GM19025 (cell line): ENCODE results near the gene NPTX2.

ENCODE experiments used
- ATAC-seq: cut with Tn5 transposase; IDR thresholded peaks from one replicate; pipeline ENCODE4 v1.9.1; 2021; ENCODE audit warnings: mild to moderate bottlenecking, low read depth, moderate library complexity; ENCODE audit not compliant: unreplicated experiment

NPTX2 gene

GRCh38 chr7:98647326-98647725 lies 30.2 kb downstream of the NPTX2 start:
- no peak for ATAC-seq

DNA sequence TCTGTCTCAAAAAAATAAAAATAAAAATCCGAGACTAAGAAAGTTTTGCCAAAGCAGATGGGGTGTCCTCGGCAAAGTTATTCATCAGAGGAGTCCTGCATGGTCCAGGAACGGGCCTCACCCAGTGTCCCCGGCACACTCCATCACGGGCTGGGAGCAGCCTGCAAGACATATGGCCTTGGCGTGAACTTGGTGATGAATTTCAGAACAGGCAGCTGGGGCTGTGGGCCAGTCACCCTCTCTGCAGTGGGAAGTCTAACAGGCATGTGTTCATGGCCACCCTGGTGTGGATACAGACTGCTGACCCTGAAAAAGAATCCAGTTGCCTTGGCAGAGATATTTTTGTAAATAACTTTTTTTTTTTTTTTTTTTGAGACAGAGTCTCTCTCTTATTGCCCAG lies 34.7 kb downstream of the NPTX2 start:
- no peak for ATAC-seq

GRCh38 chr7:98653601-98654310 lies 36.7 kb downstream of the NPTX2 start:
- ATAC-seq, result no peak

GRCh38 chr7:98654524-98655272 lies 37.6 kb downstream of the NPTX2 start:
- no peak for ATAC-seq

- ATAC-seq, result no peak
Measured at GRCh38 chr7:98655611-98656010, 38.5 kb downstream of the NPTX2 start.

DNA sequence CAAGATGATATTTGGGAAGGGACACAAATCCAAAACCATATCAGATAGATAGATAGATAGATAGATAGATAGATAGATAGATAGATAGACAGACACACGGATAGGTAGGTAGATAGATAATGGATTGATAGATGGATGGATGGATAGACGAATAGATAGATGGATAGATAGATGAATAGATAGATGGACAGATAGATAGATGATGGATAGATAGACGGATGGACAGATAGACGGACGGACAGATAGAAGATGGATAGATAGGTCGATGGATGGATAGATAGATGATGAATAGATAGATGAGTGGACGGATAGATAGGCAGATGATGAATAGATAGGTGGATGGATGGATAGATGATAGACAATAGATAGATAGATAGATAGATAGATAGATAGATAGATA lies 39.8 kb downstream of the NPTX2 start:
- ATAC-seq, result no peak

DNA sequence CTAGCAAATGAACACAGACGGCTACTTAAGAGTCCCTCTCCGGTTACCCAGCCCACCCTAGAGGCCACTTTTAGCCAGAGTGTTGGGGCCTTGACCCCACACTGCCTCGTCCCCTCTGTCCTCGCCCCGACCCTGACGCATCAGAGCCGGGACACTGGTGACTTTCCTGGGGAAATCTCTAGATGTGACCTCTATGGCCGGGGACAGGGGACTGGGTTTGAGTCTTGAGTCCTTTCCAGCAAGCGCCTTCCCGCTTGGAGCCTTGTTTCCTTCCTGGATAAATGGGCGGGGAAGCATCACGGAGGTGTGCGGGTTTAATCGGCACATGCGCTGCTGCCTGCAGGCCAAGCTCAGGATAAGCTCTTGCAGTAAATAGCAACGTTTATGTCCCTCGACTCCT lies 40.7 kb downstream of the NPTX2 start:
- no peak for ATAC-seq

DNA sequence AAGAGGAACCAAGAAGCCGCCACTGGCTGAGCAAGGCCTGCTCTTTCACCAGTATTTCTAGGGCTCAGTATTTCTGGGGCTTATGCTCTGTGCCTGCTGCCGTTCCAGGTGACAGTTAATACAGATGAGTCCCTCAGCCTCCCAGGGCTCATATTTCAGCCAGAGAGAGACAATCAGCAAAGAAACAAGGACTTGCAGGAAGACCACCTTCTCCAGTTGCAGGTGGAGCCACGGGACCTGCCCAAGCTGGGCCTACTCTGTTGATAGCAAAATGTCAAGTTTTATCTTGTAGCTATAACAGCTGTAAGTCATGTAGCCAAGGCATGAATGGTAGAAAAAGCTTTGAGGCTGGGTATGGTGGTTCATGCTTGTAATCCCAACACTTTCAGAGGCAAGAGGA lies 42.7 kb downstream of the NPTX2 start:
- ATAC-seq, result no peak

GRCh38 chr7:98661607-98662006 lies 44.5 kb downstream of the NPTX2 start:
- no peak for ATAC-seq

- ATAC-seq, result no peak
Measured at GRCh38 chr7:98662289-98662688, 45.2 kb downstream of the NPTX2 start.

DNA sequence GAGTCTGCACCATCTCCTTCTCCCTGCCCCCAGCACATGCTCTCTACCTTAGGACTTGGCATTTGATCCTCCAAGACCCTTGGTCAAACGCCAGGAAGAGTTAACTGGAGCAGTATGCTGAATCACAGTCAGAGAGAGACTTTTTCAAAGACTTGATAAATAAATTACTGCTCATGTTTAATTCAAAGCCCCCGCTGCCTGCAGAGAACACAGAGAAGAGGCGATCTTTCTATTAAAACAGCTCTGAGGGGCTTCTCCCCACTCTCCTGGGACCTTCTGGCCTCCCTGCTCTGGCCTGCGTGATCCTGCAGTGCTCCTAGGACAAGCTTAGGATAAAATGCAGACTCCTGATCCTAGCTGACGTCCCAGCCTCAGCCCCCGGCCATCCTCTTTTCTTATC lies 47.8 kb downstream of the NPTX2 start:
- ATAC-seq, result no peak

GRCh38 chr7:98668255-98668654 lies 51.2 kb downstream of the NPTX2 start:
- ATAC-seq, result no peak

- no peak for ATAC-seq
Measured at GRCh38 chr7:98669329-98670000, 52.4 kb downstream of the NPTX2 start.

- ATAC-seq, result no peak
Measured at GRCh38 chr7:98670186-98670585, 53.1 kb downstream of the NPTX2 start.

- no peak for ATAC-seq
Measured at GRCh38 chr7:98671733-98672331, 54.7 kb downstream of the NPTX2 start.

DNA sequence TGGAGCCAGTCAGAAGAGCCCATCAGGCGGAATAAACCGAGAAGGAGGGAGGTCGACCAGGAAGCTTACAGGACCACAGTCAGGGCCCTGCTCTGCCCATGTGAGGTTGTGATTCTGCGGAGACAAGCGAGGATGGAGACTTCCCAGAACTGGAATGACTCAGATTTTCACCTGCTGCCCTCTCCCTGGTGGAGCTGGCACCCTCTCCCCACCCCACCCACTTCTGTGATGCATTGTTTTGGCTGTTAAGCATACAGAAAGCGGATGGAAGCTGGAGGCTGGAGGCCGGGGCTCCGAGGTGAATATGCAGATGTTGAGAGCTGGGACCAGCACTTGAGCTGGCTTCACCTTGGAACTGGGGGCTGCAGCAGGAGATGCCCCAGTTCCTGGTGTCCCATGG lies 57.4 kb downstream of the NPTX2 start:
- no peak for ATAC-seq

DNA sequence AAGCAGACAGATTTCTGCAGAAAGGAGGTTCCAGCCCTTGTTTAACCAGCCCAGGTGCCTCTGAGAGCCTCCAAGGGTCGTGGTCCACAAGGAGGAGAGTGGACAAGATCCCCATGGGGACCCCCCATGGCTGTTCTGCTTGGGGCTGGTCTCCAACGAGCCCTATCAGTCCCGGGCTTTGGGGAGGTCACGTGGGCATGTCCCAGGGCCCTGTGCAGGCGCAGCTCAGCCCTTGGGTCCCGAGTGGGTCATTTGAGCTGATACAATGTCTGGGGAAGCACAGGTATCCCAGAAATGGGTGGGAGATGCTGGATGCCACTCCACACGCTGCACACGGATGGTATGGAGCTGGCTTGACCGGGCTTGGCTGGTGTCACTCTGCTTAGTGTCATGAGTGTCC lies 57.8 kb downstream of the NPTX2 start:
- no peak for ATAC-seq

- ATAC-seq, result no peak
Measured at GRCh38 chr7:98678215-98678614, 61.1 kb downstream of the NPTX2 start.
